ENCODE data around the gene GPX4.
"Not testable (repeated sequence)": the region's sequence is repeated elsewhere in the genome, so short reads cannot be mapped to it uniquely, and the experiment has no call there.

GPX4 gene

DNA sequence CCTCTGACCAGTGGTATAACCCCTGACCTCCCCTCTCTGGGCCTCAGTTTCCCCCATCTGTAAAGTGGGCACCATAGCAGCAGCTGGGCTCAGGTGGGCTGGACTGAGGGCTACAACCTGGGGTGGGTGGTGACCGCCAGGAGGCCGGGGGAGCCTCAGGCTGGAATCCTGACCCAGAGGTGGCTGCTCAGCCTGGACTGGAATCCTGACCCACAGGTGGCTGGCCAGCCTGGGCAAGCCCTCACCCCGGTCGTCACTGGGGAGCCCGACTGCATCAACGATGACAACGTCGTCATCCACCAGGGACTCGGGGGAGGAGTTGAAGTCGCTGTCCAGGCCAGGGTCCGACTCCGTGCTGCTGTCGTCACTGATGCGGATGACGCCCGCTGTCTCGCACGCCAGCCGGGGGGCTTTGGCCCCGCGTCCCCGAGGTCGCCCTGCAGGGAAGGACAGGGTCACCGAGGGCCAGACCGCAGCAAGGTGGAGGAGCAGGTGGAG lies 10.2 kb downstream of the GPX4 start:
- DNase-seq (ENCODE audit: low spot score): no peak

DNA sequence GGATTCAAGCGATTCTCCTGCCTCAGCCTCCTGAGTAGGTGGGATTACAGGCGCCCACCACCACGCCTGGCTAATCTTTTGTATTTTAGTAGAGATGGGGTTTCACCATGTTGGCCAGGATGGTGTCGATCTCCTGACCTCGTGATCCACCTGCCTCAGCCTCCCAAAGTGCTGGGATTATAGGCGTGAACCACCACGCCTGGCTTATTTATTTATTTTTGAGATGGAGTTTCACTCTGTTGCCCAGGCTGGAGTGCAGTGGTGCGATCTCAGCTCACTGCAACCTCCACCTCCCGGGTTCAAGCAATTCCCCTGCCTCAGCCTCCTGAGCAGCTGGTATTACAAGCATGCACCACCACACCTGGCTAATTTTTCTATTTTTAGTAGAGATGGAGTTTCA lies 10.9 kb downstream of the GPX4 start:
- DNase-seq (ENCODE audit: low spot score): not testable (repeated sequence)

DNA sequence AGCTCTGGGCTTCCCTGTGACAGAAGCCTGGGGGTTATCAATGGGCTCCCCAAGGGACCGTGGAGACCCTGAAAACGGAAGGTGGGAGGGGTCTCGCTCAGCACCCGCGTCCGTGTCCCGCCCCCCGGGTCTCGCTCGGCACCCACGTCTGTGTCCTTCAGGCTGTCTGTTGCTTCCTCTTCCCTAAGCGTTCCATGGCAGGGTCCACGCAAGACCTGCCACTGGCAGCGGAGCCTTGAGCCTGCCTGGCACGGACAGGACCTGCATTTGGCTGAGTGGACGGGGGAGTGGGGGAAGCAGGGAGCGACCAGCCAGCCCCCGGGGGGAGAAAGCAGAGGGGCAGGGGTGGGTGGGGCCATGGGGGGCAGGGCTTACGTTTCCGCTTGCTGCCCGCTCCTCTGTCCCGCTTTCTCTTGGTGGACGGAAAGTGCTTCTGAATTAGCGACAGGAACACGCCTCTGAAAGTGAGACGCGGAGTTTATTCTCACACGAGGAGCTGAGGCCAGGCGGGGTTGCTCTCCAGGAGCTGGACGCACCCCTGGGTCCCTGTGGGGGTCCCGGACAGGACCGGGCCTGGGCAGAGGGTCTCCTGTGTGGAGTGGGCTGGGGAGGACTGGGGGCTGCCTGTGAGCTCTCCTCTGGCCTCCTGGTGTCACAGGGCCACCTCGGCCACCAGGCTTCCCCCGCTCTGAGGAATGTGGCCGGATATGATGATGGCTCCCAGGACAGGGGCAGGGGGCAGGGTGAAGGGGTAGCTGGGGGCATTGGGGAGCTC lies 12.0 kb downstream of the GPX4 start:
- no peak for DNase-seq (ENCODE audit: low spot score)

DNA sequence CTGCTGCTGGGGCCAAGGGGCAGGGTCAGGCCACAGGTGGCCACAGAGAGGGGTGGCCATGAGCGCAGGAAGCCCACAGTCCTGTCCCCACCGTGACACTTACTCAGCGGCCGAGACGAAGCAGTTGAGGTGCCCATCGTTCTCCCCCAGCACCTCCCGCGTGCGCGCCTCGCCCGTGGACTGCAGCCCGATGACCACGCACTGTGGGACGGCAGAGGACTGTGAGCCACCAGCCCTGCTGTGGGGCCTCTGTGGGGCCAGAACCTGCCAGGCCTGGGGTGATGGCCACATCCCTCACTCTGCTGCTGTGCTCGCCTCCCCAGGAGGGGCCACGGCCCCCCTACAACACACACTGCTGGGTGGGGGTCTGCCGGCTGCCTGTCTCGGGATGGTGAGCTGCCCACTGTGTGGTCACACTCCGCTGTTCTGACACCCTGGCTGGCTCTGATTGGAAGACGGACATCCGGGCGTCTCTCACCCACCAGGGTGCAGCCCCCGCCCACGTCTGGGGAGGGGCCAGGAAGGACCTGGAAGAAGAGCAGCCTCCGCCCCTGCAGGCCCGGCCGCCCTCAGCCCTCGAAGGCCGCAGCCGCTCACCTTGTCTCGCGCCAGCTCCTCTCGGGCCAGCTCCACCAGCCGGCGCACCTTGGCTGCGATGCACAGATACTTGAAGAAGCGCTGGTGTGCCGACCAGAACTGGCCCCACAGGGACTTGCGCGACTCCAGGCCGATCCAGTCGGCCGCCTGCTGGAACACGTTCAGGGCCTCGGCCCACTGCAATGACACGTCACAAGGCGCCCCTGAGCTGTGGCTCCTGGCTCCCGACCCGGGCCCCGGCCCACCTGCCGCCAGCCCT lies 13.2 kb downstream of the GPX4 start:
- DNase-seq (ENCODE audit: low spot score): no peak

DNA sequence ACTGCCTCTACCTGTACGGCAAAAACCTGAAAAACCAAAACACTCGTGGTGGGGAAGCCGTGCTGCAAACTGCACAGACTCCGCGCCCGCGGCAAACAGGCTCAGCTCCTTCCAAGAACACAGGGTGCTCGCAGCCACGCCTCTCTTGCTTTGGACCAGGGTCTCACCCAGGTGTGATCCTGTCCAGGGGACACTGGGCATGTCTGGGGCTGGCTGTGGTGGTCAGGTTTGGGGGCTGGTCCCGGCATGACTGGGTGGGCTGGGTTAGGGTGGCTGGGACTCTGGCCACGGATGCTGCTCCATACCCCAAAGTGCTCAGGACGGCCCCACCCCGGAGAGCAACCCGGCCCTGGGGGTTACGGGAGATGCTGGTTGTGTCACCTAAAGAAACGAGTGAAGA lies 13.9 kb downstream of the GPX4 start:
- DNase-seq (ENCODE audit: low spot score): no peak

- no peak for DNase-seq (ENCODE audit: low spot score)
Measured at GRCh38 chr19:1118999-1119398, 15.2 kb downstream of the GPX4 start.

- no peak for DNase-seq (ENCODE audit: low spot score)
Measured at GRCh38 chr19:1119475-1120217, 15.9 kb downstream of the GPX4 start.

DNA sequence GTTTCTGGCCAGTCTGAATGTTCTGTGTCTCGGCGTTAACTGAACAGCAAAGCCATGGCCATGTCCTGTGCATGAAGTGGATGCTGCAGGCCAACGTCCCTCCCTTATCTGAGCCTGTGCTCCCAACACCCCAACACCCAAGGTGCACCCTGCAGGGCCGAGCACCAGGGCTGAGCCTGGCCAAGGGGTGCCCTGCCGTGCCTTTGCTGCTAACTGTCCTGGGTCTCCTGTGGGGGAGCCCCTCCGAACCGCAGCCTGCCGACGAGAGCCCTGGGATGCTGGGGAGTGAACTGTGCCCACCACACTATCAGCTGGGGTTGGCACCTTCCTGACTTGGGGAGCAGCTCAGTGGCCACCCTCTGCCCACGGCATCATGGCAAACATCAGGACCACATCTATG lies 17.6 kb downstream of the GPX4 start:
- no peak for DNase-seq (ENCODE audit: low spot score)

DNA sequence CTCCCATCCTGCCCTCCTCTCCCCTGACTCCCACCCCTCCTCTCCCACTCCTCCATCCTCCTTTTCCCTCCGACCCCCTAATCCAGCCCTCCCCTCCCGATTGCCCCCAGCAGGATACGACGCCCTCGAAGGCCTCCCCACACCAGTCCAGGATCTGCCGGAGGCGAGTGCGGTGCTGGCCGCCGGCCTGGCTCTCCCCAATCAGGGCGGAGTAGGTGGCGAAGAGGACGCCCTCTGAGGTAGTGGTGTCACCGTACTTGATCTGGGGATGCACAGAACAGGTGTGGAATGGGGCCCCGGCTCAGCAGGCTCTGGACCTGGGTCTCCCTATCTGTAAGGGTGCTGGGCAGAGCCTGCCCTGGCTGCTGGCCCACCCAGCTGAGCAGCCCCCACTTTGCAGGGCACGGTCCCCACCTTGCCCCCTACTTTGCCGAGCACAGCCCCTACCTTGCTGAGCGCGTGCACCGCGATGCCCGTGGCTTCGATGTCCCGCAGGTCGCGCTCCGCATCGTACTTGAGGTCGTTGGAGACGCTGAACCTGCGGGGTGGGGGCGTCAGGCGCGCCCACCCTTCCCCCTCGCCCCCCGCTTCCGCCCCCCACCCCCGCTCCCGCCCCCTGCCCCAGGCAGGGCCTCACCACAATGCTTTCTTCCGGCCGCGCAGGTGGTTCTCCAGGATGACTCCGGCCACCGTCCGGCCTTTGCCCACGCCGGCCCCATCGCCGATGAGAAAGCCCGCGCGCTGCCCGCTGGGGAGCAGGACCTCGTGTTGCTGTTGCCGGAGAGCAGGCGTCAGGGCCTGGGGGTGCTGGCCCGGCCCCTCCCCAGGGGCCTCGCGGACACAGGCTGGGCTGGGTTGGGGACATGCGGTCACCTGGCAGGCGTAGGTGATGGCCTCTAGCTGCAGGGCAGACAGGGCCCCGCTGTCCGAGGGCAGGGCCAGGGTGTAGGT lies 18.5 kb downstream of the GPX4 start:
- no peak for DNase-seq (ENCODE audit: low spot score)

DNA sequence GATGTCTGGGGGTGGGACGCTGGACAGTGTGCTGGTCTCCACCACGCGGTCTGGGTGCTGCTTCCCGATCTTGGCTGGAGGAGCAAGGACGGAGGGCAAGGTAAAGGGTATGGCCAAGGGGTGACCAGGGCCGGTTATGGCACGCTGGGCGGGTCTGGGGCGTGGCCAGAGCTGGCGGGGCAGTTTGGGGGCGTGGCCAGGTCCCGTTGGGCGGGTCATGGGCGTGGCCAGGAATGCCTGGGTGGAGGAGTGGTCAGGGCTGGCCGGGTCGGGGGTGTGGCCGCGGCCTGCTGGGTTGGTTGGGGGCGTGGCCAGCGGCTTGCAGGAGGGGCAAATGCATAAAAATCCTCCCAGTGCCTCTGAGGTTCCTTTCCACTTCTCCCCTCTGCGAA lies 19.2 kb downstream of the GPX4 start:
- DNase-seq (ENCODE audit: low spot score): peak; percentile 74

DNA sequence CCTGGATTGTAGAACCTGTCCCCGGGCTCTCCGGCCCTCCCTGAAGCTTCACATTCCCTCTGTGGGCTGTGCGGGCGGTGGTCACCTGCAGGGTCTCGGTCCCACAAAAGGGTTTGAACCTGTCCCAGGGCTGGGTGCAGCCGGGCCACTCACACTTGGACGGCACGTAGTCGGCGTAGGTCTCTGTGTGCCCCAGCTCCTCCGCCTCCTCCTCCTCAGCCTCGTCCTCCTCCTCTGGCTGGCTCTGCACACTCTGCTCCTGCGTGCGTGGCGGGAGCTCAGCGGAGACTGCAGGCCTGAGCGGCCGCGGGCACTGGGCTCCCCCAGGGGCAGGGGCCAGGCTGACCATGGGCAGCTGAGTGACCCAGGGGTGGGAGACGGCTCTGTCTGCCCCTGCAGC lies 19.6 kb downstream of the GPX4 start:
- DNase-seq (ENCODE audit: low spot score): no peak

DNA sequence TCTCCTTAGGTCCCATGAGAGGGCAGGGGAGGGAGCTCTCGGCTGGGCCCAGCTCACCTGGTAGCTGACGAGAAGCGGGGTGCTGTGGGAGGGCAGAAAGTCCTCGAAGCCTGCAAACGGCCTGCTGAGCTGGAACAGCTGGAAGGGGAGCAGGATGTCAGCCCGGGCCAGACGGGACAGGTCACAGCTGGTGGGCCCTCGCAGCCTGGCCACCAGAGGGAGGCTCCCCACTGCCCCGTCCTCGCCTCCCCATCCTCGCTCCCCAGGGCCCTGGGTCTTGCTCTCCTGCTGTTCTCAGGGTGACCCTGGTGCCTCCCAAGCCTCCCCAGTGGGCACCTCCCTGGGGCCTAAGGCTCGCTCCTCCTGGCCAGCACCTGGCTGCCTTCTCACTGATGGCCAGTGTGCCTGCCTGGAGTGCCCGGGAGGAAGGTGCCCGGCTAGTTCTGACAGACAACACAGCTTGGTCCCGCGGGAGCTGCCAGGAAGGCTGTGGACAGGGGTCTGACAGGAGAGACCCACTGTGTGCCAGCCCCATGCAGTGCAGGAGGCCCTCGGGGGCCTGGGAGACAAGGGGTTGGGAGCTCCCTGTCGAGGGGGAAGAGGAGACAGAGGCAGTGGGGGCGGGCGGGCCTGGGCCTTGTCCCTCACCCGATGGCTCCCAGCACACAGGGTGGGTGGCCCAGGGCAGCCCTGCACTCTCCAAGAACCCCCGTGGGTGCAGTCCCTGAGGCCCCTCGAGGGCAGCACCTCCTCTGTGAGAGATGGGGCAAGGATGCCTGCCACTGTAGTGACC lies 20.3 kb downstream of the GPX4 start:
- no peak for DNase-seq (ENCODE audit: low spot score)

DNA sequence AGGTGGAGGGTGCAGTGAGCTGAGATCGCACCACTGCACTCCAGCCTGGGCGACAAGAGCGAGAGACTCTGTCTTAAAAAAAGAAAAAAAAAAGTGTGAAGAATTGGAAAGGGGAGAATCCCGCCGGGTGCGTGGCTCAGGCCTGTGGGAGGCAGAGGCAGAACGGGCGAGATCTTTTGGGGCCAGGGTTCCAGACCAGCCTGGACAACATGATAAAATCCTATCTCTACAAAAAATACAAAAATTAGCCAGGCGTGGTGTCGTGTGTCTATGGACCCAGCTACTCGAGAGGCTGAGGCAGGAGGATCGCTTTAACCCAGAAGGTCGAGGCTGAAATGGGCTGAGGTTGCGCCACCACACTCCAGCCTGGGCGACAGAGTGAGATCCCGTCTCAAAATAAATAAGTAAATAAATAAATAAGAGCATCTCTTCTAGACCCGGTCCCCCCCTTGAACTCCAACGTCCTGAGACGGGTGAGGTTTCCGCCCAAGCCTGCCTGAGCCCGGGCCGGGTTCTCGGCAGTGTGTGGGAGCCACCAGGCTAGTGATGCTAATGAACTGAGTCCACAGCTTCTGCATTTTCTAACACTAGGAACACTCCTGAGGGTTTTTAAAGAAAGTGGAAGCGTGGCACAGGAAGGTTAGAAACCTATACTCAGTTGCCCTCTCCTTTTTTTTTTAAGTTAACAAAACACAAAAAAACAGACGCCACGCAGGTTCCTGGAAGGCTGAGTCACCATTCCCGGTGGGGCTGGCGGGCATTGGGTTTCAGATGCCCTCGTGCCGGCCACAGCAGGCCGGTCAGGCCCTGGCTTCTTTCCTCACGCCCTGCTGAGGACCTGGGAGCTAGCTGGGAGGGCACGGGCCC lies 22.0 kb downstream of the GPX4 start:
- no peak for DNase-seq (ENCODE audit: low spot score)

- DNase-seq (ENCODE audit: low spot score): no peak
Measured at GRCh38 chr19:1126984-1127760, 23.4 kb downstream of the GPX4 start.

DNA sequence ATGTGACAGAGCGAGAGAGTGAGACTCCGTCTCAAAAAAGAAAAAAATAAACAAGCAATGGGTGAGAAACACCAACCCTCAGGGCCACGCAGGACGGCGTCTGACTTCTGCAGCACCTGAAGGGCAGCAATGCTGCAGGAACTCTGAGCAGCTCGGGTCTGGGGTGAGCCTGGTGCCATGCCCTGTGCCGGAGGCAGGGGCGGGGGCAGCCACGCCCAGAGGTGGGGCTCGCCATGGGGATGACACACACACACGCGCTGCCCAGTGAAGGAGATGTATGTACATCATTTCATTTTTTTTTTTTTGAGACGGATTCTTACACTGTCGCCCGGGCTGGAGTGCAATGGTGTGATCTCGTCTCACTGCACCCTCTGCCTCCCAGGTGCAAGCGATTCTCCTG lies 24.3 kb downstream of the GPX4 start:
- no peak for DNase-seq (ENCODE audit: low spot score)

DNA sequence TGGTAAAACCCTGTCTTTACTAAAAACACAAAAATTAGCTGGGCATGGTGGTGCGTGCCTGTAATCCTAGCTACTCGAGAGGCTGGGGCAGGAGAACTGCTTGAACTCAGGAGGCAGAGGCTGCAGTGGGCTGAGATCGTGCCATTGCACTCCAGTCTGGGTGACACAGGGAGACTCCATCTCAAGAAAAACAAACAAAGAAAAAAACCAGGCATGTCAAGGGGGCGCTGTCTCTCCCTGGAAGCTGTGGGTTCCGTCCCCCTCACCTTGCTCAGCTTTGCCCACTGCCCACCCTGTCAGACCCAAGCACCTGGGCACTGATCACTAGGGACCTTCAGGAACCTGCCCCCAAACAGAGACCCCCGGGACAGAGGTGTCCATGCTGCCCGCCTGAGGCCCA lies 25.3 kb downstream of the GPX4 start:
- not testable (repeated sequence) for DNase-seq (ENCODE audit: low spot score)

DNA sequence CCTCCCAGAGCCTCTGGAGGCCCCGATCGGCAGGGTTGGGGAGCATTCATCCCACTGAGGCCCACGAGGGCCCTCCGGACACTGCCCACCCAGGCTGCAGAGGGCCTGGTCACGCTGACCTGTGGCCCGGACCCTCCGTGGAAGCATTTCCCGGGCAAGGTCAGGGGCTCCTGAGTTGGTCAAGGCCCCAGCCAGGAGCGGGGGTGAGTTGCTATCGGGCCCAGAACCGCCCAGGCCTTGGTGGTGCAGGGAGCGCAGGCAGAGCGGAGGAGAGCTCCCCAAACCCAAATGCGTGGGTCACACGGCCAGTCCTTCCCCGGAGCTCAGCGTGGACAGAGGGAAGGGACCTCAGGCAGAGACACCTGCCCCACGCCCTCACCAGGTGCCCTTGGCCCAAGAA lies 25.7 kb downstream of the GPX4 start:
- DNase-seq (ENCODE audit: low spot score): no peak

- peak; percentile 29 for DNase-seq (ENCODE audit: low spot score)
Measured at GRCh38 chr19:1130771-1131717, 27.2 kb downstream of the GPX4 start.
